Thymus (tissue), 11 donors: Measurements from ENCODE around the gene FBF1. TPM values are rescaled to one million over a fixed set of nuclear protein-coding genes. Genes with fewer than 3 reads are reported as not detected.

Source experiments
- DNase-seq, 9 donors: peaks; one replicate each; pipeline ENCODE4 v3.0.0-alpha.2; 2013; ENCODE audit warnings: low spot score in 9 of 9, low read depth in 6 of 9, missing footprints in 1 of 9
- H3K27ac ChIP-seq, 2 donors: one replicate each; pipeline ENCODE4 v1.5.1; 2013; ENCODE audit warnings: control low read depth in 1 of 2, low read depth in 1 of 2, low read length in 1 of 2, mild to moderate bottlenecking in 1 of 2, moderate library complexity in 1 of 2
- H3K27me3 ChIP-seq, 2 donors: one replicate each; pipeline ENCODE4 v1.5.1; 2013; ENCODE audit warnings: low read length in 1 of 2; ENCODE audit not compliant: control insufficient read depth in 2 of 2, insufficient read depth in 1 of 2
- H3K36me3 ChIP-seq, 2 donors: one replicate each; pipeline ENCODE4 v1.5.1; 2013; ENCODE audit warnings: low read length in 1 of 2, mild to moderate bottlenecking in 1 of 2, moderate library complexity in 1 of 2; ENCODE audit not compliant: control insufficient read depth in 2 of 2, insufficient read depth in 2 of 2
- H3K4me1 ChIP-seq, 2 donors: one replicate each; pipeline ENCODE4 v1.5.1; 2013; ENCODE audit warnings: low read length in 2 of 2; ENCODE audit not compliant: control insufficient read depth in 2 of 2, insufficient read depth in 2 of 2
- H3K4me3 ChIP-seq, 2 donors: one replicate each; pipeline ENCODE4 v1.5.1; 2013; ENCODE audit warnings: low read length in 2 of 2, control low read depth in 1 of 2, mild to moderate bottlenecking in 1 of 2
- H3K9me3 ChIP-seq, 2 donors: one replicate each; pipeline ENCODE4 v1.5.1; 2013; ENCODE audit warnings: low read length in 1 of 2, mild to moderate bottlenecking in 1 of 2; ENCODE audit not compliant: control insufficient read depth in 2 of 2, insufficient read depth in 1 of 2
- WGBS: extraction: QIAGEN DNeasy Blood & Tissue Kit; methylation state at CpG from one replicate; pipeline ENCODE4 v1.1.7; 2013; 5-methylcytosine and 5-hydroxymethylcytosine counted together
- polyA plus RNA-seq: library from polyadenylated mRNA; stranded (reverse); fragments of 200-250 nt; gene quantifications from one replicate; pipeline ENCODE4 v1.2.3, GENCODE V29; 2013
- total RNA-seq: library from RNA; stranded (reverse); fragments of 120-200 nt; gene quantifications from one replicate; pipeline ENCODE4 v1.2.4, GENCODE V29; 2013
- donor health status: healthy.

The FBF1 gene
- total and polyA plus RNA-seq, 2 donors: 9.2 to 18.7 TPM

DNA sequence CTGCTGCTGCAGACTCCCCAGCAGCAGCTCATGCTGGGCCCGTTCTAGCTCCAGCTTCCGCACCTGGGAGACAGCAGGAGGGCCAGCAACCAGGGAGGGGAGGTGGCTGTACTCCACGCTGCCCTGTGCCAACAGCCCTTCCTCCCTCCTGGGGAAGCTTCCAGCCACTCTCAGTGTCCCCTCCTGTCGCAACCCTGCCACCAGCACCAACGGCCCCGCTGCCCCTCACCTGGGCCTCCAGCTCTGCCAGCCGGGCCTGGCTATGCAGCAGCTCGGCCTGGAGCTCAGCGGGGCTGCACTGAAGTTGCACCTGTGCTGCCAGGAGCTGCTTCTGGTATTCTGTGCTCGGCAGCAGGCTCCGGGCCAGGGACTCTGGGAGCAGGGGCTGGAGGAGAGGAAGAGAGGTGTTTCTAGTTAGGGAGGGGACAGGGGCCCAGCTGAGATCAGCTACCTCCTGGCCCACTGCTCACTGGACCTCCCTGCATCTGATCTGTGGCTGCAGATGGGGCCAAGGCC lies 20.7 kb downstream of the FBF1 start:
- H3K27ac ChIP-seq: no peak overlapping the region
- WGBS: 96% methylated on average over 11 of the region's 11 CpGs
- H3K4me3 ChIP-seq: no peak overlapping the region
- H3K4me1 ChIP-seq: peaks cover 0 to 3% of the 10 kb centered on the region in 2 donors
- no peak for DNase-seq
- peaks cover 0 to 31% of the 10 kb centered on the region in 2 donors for H3K36me3 ChIP-seq
- no peaks in the 10 kb centered on the region for H3K9me3 ChIP-seq
- H3K27me3 ChIP-seq: no peaks in the 10 kb centered on the region

DNA sequence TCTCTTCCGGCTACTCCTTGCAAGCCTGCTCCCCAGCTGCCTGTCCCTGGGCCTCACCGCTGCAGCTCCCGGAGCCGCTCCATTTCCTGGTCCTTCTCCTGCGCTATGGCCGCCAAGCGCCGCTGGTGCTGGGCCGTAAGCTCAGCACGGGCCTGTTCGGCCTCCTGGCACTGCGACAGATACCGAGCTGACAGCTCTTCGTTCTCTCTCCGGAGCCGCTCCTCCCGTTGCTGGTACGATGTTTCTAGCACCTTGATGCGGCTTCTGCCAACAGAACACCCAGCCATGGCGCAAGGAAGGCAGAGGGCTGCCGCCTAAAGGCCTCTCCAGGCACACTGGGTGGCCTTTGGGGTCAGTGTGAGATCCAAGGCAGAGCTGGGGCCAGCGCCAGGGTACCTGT lies 21.2 kb downstream of the FBF1 start:
- H3K36me3 ChIP-seq: peaks cover 2 to 29% of the 10 kb centered on the region in 2 donors
- no peak for DNase-seq
- no peak overlapping the region for H3K4me3 ChIP-seq
- WGBS: 97% methylated on average over 22 of the region's 22 CpGs
- no peak overlapping the region for H3K27ac ChIP-seq
- H3K27me3 ChIP-seq: no peaks in the 10 kb centered on the region
- no peaks in the 10 kb centered on the region for H3K9me3 ChIP-seq
- H3K4me1 ChIP-seq: peaks cover 0 to 3% of the 10 kb centered on the region in 2 donors

DNA sequence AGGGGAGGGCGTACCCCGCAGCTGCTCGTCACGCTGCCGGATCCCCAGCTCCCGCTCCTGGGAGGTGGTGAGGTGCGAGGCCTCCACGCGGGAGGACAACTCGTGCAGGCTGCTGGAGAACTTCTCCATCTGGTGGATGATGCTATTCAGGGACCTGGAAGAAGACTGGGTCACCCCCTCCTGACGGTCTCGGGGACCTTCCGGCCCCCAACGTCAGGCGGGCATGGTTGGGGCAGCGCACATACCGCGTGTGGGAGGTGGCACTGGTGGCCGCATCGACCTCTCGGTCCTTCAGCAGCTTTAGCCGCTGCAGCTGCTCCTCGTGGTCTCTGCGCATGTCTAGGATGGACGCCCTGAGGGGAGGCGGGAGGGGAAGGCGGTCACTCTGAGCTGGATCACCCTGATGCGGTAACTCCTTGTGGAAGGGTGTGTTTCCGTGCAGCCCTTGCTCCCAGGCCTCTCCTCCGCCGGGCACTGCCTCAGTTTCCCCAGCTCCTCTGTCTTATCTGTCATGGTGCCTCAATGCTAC lies 22.9 kb downstream of the FBF1 start:
- Histone ChIP-seq H3K27ac (no peak overlapping the region), H3K9me3 (no peaks in the 10 kb centered on the region), H3K4me1 (peaks cover 0 to 3% of the 10 kb centered on the region in 2 donors), H3K27me3 (no peaks in the 10 kb centered on the region), H3K4me3 (no peak overlapping the region), H3K36me3 (peaks cover 2 to 32% of the 10 kb centered on the region in 2 donors)
- DNase-seq: no peak
- WGBS: 97% methylated on average over 31 of the region's 31 CpGs

DNA sequence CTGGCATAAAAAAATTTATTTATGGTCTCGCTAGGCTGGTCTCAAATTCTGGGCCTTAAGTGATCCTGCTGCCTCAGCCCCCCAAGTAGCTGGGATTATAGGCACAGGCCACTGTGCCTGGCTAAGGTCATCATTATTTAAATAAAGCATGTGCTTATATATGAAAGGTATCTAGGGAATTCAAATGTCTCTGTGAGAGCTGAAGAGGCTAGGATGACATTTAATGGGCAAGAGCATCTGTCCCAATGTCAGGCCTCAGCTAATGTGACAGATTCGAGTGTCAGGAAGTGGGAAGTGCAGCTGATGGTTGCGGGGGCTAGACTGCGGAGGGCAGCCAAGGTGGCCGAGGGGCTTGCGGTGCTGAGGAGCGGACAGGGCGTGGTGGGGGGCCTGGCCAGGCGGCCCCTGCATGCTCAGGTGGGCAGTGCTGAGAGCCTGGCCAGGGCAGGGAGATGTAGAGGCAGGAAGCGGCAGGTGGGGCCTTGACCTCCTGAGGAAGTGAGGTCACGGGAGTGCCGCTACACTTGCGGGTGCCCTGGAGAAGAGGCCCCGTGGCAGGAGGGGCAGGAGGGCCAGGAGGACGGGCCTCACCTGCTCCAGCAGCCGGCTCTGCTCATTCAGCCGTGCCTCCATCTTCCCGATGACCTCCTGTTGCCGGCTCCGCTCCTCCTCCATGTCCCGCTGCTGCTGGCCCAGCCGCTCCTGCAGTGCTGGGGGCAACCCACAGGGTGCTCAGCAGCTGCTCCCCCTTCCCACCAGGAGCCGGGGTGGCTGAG lies 23.5 kb downstream of the FBF1 start:
- Histone ChIP-seq H3K4me3 (no peak overlapping the region), H3K27me3 (no peaks in the 10 kb centered on the region), H3K9me3 (no peaks in the 10 kb centered on the region), H3K27ac (no peak overlapping the region), H3K4me1 (peaks cover 0 to 3% of the 10 kb centered on the region in 2 donors), H3K36me3 (peaks cover 2 to 28% of the 10 kb centered on the region in 2 donors)
- WGBS: 86% methylated on average over 23 of the region's 23 CpGs
- no peak for DNase-seq

DNA sequence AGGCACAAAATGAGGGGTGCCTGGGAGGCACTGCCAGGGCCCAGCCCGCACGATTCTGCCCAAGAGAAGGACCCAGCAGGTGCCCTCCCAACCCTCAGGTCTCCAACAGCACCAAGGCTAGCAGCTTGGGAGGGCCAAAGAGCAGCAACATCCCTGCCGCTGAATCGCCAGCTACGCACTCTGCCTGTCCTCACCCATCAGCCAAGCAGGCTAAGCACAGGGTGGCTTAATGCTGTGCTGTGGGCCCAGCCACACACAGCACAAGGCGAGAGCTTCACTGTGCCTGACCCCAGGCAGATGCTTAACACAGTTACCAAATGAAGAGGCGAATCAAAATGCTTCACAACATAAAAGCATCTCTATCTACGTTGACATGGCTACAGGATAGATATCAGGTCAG lies 25.6 kb downstream of the FBF1 start:
- H3K36me3 ChIP-seq: peaks cover 5 to 32% of the 10 kb centered on the region in 2 donors
- no peaks in the 10 kb centered on the region for H3K9me3 ChIP-seq
- no peak overlapping the region for H3K4me3 ChIP-seq
- whole genome bisulfite sequencing: 86% methylated on average over 8 of the region's 8 CpGs
- H3K4me1 ChIP-seq: peaks cover 0 to 5% of the 10 kb centered on the region in 2 donors
- no peaks in the 10 kb centered on the region for H3K27me3 ChIP-seq
- H3K27ac ChIP-seq: no peak overlapping the region
- DNase-seq: no peak

DNA sequence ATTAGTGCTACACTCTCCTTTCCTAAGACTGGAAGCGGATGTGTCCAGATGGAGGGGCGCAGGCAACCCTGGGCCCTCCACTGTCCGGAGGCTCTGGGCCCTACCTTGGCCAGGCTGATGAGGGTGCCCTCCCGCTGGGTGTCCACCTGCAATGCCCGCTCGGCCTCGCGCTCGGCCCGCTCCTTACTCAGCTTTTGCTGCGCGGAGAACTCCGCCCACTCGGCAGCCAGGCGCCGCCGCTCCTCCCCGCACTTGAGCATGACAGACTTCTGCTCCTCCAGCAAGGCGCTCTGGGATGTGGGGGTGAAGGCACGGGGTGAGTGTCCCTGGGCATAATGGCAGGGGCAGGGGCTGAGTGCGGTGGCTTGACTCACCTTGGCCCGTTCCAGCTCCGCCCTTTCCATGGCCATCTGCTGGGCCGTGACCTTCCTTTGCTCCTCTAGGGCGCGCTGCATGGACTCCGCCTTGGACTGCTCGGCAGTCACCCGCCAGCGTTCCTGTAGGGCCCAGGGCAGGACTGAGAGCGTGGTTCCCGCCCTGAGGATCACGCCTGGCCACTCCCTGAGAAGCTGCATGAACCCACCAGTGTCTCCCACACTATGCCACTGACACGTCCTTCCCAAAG lies 26.1 kb downstream of the FBF1 start:
- H3K27me3 ChIP-seq: no peaks in the 10 kb centered on the region
- no peak overlapping the region for H3K4me3 ChIP-seq
- DNase-seq: no peak
- H3K36me3 ChIP-seq: peaks cover 5 to 27% of the 10 kb centered on the region in 2 donors
- H3K9me3 ChIP-seq: no peaks in the 10 kb centered on the region
- H3K27ac ChIP-seq: no peak overlapping the region
- WGBS: 98% methylated on average over 34 of the region's 34 CpGs
- H3K4me1 ChIP-seq: peaks cover 3 to 10% of the 10 kb centered on the region in 2 donors

DNA sequence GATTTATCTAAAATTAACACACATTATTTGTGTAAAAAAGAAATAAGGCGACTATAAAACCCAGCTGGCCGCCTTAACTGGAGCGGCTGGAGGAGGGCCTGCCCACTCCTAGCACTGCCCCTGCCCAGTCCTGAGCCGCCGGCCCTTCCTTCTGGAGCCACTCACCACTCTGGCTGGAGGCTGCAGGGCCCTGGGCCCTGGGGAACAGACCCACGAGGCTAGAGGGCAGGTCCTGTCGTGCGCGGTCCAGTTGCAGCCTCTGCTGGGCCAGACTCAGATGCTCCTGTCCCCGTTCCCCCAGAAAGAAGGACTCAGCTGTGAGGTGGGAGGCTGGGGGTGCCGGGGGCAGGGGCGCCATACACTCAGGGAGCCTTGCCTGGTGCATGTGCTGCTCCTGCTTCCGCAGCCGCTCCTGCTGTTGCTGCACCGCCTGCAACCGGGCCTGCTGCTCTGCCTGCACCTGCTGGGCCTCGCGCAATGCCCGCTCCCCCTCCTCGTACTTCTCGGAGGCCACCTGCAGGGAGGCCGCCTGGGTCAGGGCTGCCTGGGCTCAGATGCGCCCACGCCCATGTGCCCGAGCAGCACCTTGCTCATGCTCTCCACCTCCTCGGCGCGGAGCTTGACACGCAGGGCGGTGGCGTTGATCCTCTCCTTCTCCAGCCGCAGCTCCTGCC lies 27.2 kb downstream of the FBF1 start:
- WGBS: 98% methylated on average over 32 of the region's 32 CpGs
- Histone ChIP-seq H3K27me3 (no peaks in the 10 kb centered on the region), H3K36me3 (peaks cover 5 to 22% of the 10 kb centered on the region in 2 donors), H3K4me1 (peaks cover 11 to 17% of the 10 kb centered on the region in 2 donors), H3K4me3 (no peak overlapping the region), H3K27ac (no peak overlapping the region), H3K9me3 (no peaks in the 10 kb centered on the region)
- no peak for DNase-seq

DNA sequence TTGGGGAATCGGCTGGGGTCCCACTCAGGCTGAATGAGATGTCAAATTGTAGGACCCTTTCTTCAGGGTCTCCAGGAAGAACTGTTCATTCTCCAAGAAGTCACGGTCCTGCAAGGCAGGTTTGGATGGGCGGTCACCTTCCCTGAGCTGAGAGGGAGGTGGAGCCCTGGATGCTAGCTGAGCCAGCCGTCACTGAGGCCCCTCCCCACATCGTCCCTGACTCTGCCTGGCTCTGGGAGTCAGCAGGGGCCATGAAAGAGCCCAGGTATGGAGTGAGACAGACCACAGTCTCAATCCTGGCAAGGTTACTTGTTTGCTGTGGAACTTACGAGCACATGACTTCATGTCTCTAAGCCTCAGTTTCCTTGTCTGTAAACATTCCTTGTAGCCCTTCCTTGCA lies 30.1 kb downstream of the FBF1 start:
- DNase-seq: no peak
- H3K4me1 ChIP-seq: peaks cover 14 to 22% of the 10 kb centered on the region in 2 donors

More for the DNA sequence above, 30.1 kb downstream of the FBF1 start:
- peaks cover 5 to 14% of the 10 kb centered on the region in 2 donors for H3K36me3 ChIP-seq
- 94% methylated on average over 6 of the region's 6 CpGs for WGBS
- no peaks in the 10 kb centered on the region for H3K27me3 ChIP-seq
- H3K4me3 ChIP-seq: no peak overlapping the region
- no peaks in the 10 kb centered on the region for H3K9me3 ChIP-seq
- H3K27ac ChIP-seq: no peak overlapping the region
